Heart right ventricle (tissue), 16 donors: ENCODE results near the gene SUSD4. TPM values are rescaled to one million over a fixed set of nuclear protein-coding genes. Genes with fewer than 3 reads are reported as not detected.

Experiments
- ATAC-seq, 8 donors: fragments of 200-7000 bp; cut with Tn5 transposase; one replicate each; pipeline ENCODE4 v1.9.1; 2020; ENCODE audit warnings: mild to moderate bottlenecking in 8 of 8, moderate library complexity in 8 of 8, moderate number of reproducible peaks in 1 of 8
- DNase-seq, 2 donors: peaks; one replicate each; pipeline ENCODE4 v3.0.0-alpha.2; 2020
- H3K27ac ChIP-seq, 10 donors: fragments of 200-600 bp; sonication (generic) in 2 of 10; one replicate each; pipeline versions ENCODE4 v1.5.0 to v1.8.0; 2020 to 2022; ENCODE audit warnings: mild to moderate bottlenecking in 3 of 10
- H3K27me3 ChIP-seq, 7 donors: fragments of 200-600 bp; one replicate each; pipeline ENCODE4 v1.8.0; 2021 to 2022; ENCODE audit warnings: mild to moderate bottlenecking in 2 of 7
- H3K36me3 ChIP-seq, 9 donors: fragments of 200-600 bp; sonication (generic) in 1 of 9; one replicate each; pipeline versions ENCODE4 v1.5.0 to v1.8.0; 2020 to 2022; ENCODE audit warnings: mild to moderate bottlenecking in 2 of 9
- H3K4me1 ChIP-seq, 9 donors: fragments of 200-600 bp; sonication (generic) in 1 of 9; one replicate each; pipeline versions ENCODE4 v1.5.0 to v1.8.0; 2020 to 2022; ENCODE audit warnings: mild to moderate bottlenecking in 4 of 9
- H3K4me3 ChIP-seq, 10 donors: fragments of 200-600 bp; sonication (generic) in 2 of 10; one replicate each; pipeline versions ENCODE4 v1.5.0 to v1.8.0; 2020 to 2022; ENCODE audit warnings: mild to moderate bottlenecking in 7 of 10, moderate library complexity in 2 of 10
- H3K9me3 ChIP-seq, 11 donors: fragments of 200-600 bp in 10 of 11; sonication (generic) in 2 of 11; one replicate each; pipeline versions ENCODE4 v1.5.0 to v1.8.0; 2013 to 2022; ENCODE audit warnings: mild to moderate bottlenecking in 2 of 11, control low read depth in 1 of 11, moderate library complexity in 1 of 11
- CTCF ChIP-seq, 9 donors: fragments of 200-600 bp; sonication (generic) in 2 of 9; IDR thresholded peaks; one replicate each; pipeline versions ENCODE4 v1.5.0 to v1.8.0; 2021 to 2022; ENCODE audit warnings: antibody characterized with exemption in 9 of 9, mild to moderate bottlenecking in 5 of 9, moderate library complexity in 1 of 9
- WGBS, 2 donors: extraction: QIAGEN DNeasy Blood & Tissue Kit; methylation state at CpG; one replicate each; pipeline ENCODE4 v1.1.7; 2013; ENCODE audit warnings: inconsistent platforms in 1 of 2; 5-methylcytosine and 5-hydroxymethylcytosine counted together
- intact Hi-C, 10 donors: fragments of 100-400 bp; cut with DNase I; formaldehyde crosslinking; loops; one replicate each; pipeline versions ENCODE4 v1.11.1 to v1.14.2; 2022
- polyA plus RNA-seq, 2 donors: library from polyadenylated mRNA; stranded (reverse); fragments of 200-250 nt; gene quantifications; one replicate each; pipeline ENCODE4 v1.2.3, GENCODE V29; 2013
- total RNA-seq, 10 donors: library from RNA; stranded (reverse); fragmentation: NEBNext Ultra II Directional in 3 of 10; extraction: Animal tissue kit (Norgen Biotek cat#: 25700) in 3 of 10; gene quantifications; one replicate each; pipeline versions ENCODE4 v1.2.1 to v1.2.4, GENCODE V29; 2021 to 2023
- donor health status: Arrhythmogenic right ventricular cardiomyopathy.
- donor health status: ischemic (EF 13 %, LVEDD 7.1; RV severe dilation, severe dysfunction).
- donor health status: healthy with polysubstance abuse.
- donor health status: DM: no; HTN: yes; CAD: no.
- donor health status: DM: no; HTN: no; CAD: no.
- donor health status: ischemic (EF 25% LVEDD 6.9; RV normal size, moderate dysfunction).
- donor health status: ischemic (EF 25% LVEDD 5.7; RV mildly dilated, moderate dysfunction).
- donor health status: healthy.
- donor health status: DM: yes; HTN: yes; CAD: no.
- donor health status: Ischemic cardiomyopathy.
- donor health status: ischemic (EF 35%, LVEDD 5.7; RV mildly dilated, moderate dysfunction).
- donor health status: nonischemic (EF 11% LVEDD 7.7; RV severe dilation, severe dysfunction).
- donor health status: DM: yes; HTN: yes; CAD: no.
- donor health status: PGD.
- donor health status: ischemic (EF 29% LVEDD 5.4; RV normal size, mild dysfunction).
- donor health status: nonischemic (EF 23%, LVEDD 6.1; RV moderate dilation, normal function).

Gene SUSD4
- total and polyA plus RNA-seq, 12 donors, result 0.99 to 36.5 (median 6.2) TPM

GRCh38 chr1:223201967-223202366, 162.0 kb downstream of the SUSD4 start:
- intact Hi-C loops, result no loop called here
- Histone ChIP-seq H3K4me1 (peaks cover 0 to 7% (median 0%) of the 10 kb centered on the region in 9 donors), H3K4me3 (no peak overlapping the region), H3K9me3 (no peaks in the 10 kb centered on the region), H3K36me3 (no peaks in the 10 kb centered on the region), H3K27ac (no peak overlapping the region), H3K27me3 (peaks cover 0 to 6% (median 0%) of the 10 kb centered on the region in 7 donors)
- DNase-seq (no peak), ATAC-seq (peak in 1 of 8 donors; percentile 21)
- WGBS, 2 donors, result 81 to 88% methylated on average over 2 of the region's 2 CpGs
- TF ChIP-seq CTCF (IDR thresholded peaks at IDR 0.05), result no peak

GRCh38 chr1:223200903-223201302, 163.1 kb downstream of the SUSD4 start:
- Histone ChIP-seq H3K4me3 (no peak overlapping the region), H3K27ac (no peak overlapping the region), H3K4me1 (no peaks in the 10 kb centered on the region), H3K9me3 (no peaks in the 10 kb centered on the region), H3K27me3 (peaks cover 0 to 6% (median 0%) of the 10 kb centered on the region in 7 donors), H3K36me3 (no peaks in the 10 kb centered on the region)
- intact Hi-C loops, result no loop called here
- ATAC-seq (no peak), DNase-seq (no peak)
- no peak for TF ChIP-seq CTCF (IDR thresholded peaks at IDR 0.05)
- WGBS, 2 donors, result 84 to 88% methylated on average over 6 of the region's 6 CpGs

- DNase-seq (no peak), ATAC-seq (no peak)
- Histone ChIP-seq H3K36me3 (no peaks in the 10 kb centered on the region), H3K27me3 (peaks cover 0 to 6% (median 0%) of the 10 kb centered on the region in 7 donors), H3K9me3 (no peaks in the 10 kb centered on the region), H3K27ac (no peak overlapping the region), H3K4me1 (no peaks in the 10 kb centered on the region), H3K4me3 (no peak overlapping the region)
- intact Hi-C loops, result no loop called here
- no peak for TF ChIP-seq CTCF (IDR thresholded peaks at IDR 0.05)
- 56 to 60% methylated on average over 2 of the region's 2 CpGs for WGBS, 2 donors
Measured at GRCh38 chr1:223199094-223199647, 164.8 kb downstream of the SUSD4 start.

- Histone ChIP-seq H3K27ac (no peak overlapping the region), H3K36me3 (no peaks in the 10 kb centered on the region), H3K4me3 (no peak overlapping the region), H3K4me1 (no peaks in the 10 kb centered on the region), H3K9me3 (no peaks in the 10 kb centered on the region), H3K27me3 (peaks cover 0 to 6% (median 0%) of the 10 kb centered on the region in 7 donors)
- no peak for TF ChIP-seq CTCF (IDR thresholded peaks at IDR 0.05)
- DNase-seq, result no peak
- intact Hi-C loops, result no loop called here
- WGBS, 2 donors, result 81 to 87% methylated on average over 3 of the region's 3 CpGs
- ATAC-seq, result no peak
Measured at GRCh38 chr1:223198628-223198965, 165.4 kb downstream of the SUSD4 start.
